ENCODE measurements around the gene ZBTB20.

ZBTB20 gene

GRCh38 chr3:114745322-114746240, 401.5 kb downstream of the ZBTB20 start:
- DNase-seq = no peak

GRCh38 chr3:114743746-114744485, 403.2 kb downstream of the ZBTB20 start:
- no peak for DNase-seq

GRCh38 chr3:114741066-114741465, 406.0 kb downstream of the ZBTB20 start:
- no peak for DNase-seq

GRCh38 chr3:114739627-114740026, 407.5 kb downstream of the ZBTB20 start:
- no peak for DNase-seq

GRCh38 chr3:114732353-114732752, 414.7 kb downstream of the ZBTB20 start:
- no peak for DNase-seq

GRCh38 chr3:114730397-114730796, 416.7 kb downstream of the ZBTB20 start:
- DNase-seq = no peak

GRCh38 chr3:114727373-114727772, 419.7 kb downstream of the ZBTB20 start:
- DNase-seq = no peak

GRCh38 chr3:114725966-114726365, 421.1 kb downstream of the ZBTB20 start:
- no peak for DNase-seq

GRCh38 chr3:114722530-114722929, 424.6 kb downstream of the ZBTB20 start:
- DNase-seq = no peak

- DNase-seq = no peak
These were observed 425.2 kb downstream of the ZBTB20 start for GRCh38 chr3:114721864-114722263.

GRCh38 chr3:114721209-114721608, 425.9 kb downstream of the ZBTB20 start:
- no peak for DNase-seq

GRCh38 chr3:114718898-114719210, 428.2 kb downstream of the ZBTB20 start:
- no peak for DNase-seq

GRCh38 chr3:114718071-114718897, 428.8 kb downstream of the ZBTB20 start:
- no peak for DNase-seq

- DNase-seq = no peak
These were observed 430.2 kb downstream of the ZBTB20 start for GRCh38 chr3:114716916-114717315.

GRCh38 chr3:114716126-114716525, 431.0 kb downstream of the ZBTB20 start:
- no peak for DNase-seq

GRCh38 chr3:114714957-114715460, 432.1 kb downstream of the ZBTB20 start:
- DNase-seq = no peak

- DNase-seq = no peak
These were observed 432.9 kb downstream of the ZBTB20 start for GRCh38 chr3:114714237-114714636.

GRCh38 chr3:114712728-114713492, 434.2 kb downstream of the ZBTB20 start:
- DNase-seq = no peak

GRCh38 chr3:114711321-114711886, 435.7 kb downstream of the ZBTB20 start:
- DNase-seq = no peak

GRCh38 chr3:114709102-114709501, 438.0 kb downstream of the ZBTB20 start:
- no peak for DNase-seq

- no peak for DNase-seq
These were observed 439.7 kb downstream of the ZBTB20 start for GRCh38 chr3:114707252-114707860.

Measured in activated CD4-positive, alpha-beta T cell treated with anti-CD3 and anti-CD28 coated beads for 48 hours (primary cell).